NCI-H2081 (cell line): ENCODE data around the gene SEPTIN1.
"Not testable (repeated sequence)": the region's sequence is repeated elsewhere in the genome, so short reads cannot be mapped to it uniquely, and the experiment has no call there.

Experiments used
- DNase-seq, 2 experiments: peaks; one replicate each; lab custom pipeline; 2025; lab: John Stamatoyannopoulos, UW

The SEPTIN1 gene

GRCh38 chr16:30401768-30402425 lies 19.5 kb upstream of the SEPTIN1 start:
- DNase-seq = no peak

DNA sequence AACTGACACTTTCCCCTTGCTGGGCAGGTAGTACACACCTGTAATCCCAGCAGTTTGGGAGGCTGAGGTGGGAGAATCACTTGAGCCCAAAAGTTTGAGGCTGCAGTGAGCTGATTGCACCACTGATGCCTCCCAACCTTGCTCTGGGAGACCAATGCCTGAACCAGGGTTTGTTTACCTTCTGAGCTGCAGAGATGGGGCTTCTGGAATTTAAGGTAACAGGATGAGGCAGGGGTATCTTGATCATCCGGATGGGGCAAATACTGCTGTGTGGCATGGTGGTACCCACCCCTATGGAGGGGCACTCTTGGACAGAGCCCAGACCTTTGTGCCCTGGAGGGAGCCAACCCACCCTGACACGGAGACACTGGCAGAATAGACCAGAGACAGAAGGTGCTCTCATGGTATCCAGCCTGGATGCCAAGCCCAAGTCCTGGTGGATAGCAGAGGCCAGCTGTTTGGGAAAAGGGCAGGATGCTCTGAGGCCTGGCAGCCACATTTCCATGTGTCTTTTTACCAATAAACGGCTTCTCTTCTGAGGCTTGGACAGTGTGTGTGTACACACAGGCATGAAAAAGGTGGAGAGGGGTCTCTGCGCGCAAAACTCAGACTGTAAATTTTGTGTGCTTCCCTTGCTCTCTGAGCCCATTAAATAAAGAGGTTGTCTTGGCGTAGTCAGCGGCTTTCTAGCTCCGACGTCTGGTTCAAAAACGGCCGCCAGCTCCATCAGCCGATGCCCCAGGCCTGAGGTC lies 17.2 kb upstream of the SEPTIN1 start:
- DNase-seq = no peak

DNA sequence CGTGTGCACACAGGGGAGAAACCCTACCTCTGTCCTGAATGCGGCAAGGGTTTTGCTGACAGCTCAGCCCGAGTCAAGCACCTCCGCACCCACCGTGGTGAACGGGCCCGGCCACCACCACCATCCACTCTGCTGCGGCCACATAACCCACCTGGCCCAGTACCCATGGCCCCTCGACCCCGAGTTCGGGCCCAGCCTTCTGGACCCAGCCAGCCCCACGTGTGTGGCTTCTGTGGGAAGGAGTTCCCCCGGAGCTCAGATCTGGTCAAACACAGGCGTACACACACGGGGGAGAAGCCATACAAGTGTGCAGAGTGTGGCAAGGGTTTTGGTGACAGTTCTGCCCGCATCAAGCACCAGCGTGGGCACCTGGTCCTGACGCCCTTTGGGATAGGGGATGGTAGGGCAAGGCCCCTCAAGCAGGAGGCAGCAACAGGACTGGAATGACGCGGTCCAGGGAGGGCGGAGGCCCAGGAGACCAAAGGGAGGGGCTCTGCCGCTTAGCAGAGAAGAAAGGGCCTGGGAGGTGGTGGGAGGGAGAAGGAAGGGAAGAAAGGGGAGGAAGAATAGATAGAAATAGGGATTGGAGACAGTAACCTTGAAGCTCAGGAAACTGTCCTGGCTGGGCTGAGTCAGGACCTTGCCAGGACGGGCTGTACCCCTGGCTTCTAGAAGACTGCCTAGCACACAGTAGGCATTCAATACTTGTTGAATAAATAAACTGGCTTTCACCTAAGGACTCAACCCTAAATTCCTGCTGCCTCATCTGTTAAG lies 16.5 kb upstream of the SEPTIN1 start:
- DNase-seq = no peak

GRCh38 chr16:30397776-30398660 lies 15.7 kb upstream of the SEPTIN1 start:
- no peak for DNase-seq

DNA sequence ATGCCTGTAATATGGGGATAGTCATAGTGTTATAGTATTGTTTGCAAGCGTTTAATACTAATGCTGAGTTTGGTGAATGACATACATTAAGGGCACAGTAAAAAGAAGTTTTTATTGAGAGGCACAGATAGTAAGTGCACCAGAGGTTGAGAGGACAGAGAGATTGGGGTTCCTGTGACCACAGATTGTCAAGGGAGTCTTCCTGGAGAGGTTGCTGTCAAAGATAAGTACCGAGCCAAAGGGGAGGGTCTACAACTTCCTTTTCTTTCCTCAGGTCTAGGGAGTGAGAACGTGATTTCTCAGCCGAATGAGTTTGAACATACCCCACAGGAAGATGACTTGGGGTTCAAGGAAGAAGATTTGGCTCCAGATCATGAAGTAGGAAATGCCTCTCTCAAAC lies 14.7 kb upstream of the SEPTIN1 start:
- no peak for DNase-seq

- not testable (repeated sequence) for DNase-seq
Measured at GRCh38 chr16:30396627-30397026, 14.3 kb upstream of the SEPTIN1 start.

- DNase-seq = peak; percentile 11 to 20
Measured at GRCh38 chr16:30395992-30396585, 13.7 kb upstream of the SEPTIN1 start.

DNA sequence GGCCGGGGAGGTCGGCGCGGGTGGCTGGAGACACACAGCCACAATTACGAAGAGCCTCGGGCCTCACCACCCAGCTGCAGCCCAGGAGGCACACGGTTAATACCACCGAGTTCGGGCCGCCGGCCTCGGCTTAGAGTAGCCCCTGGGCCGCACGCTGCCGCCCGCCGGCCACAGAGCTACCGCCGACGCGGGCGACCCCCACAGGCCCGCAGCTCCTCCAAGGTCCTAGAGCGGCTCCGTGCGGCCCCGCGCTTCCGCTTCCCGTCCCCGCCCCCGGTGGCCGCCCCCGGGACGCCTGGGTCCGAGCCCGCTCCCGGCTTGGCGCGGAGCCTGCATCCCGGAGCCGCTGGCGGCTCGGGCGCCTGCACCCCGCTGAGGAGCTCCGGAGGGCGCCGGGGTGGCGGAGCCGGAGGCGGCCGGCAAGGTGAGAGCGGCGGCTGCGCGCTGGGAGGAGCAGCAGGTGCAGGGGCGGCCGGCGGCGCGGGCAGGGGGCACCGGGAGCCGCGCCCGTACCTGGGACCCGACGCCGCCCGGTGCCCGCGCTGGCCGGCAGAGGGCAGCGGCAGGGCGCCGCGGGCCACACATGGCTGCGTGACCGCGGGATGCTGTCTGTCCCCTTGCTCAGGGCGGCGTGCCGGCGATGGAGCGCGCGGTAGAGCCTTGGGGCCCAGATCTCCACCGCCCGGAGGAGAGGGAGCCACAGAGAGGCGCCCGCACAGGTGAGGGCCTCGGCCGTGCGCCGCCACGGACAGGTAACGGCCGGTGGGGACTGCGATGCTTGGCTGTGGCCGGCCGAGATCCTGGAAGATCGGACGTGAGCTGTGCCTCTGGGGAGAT lies 13.0 kb upstream of the SEPTIN1 start, which contains the start of gene ZNF48:
ZNF48 (plus strand) TSS at position 266 of the 837 bp plus-strand sequence; CDS start at position 641, 375 bp downstream.
- DNase-seq = peak; percentile 78 to 83

DNA sequence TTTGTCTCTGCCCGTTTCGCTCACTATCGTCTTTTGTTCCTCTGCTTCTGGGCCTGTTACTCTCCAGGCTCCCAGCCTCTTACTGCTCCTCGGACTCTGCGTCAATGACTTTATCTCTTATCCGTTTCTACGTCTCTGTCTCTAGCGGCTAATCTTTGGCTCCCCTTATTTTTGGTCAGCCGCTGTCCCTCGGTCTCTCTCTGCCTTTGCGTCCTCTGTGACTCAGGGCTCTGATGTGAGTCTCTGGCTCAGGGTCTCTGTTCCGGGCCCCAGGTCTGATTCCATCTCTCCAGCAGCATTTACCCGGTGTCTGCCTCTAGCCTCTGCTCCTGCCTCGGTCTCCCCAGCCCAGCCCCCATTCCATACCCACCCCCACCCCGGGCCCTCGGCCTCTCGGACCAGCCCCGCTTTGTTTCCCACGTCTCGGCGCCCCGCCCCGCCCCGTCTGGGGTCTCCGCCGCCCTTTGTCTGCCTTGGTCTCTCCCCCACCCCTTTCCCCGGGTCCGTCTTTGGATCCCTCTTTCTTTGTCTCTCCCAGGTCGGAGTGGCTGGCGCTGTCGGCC lies 12.3 kb upstream of the SEPTIN1 start:
- DNase-seq = no peak

DNA sequence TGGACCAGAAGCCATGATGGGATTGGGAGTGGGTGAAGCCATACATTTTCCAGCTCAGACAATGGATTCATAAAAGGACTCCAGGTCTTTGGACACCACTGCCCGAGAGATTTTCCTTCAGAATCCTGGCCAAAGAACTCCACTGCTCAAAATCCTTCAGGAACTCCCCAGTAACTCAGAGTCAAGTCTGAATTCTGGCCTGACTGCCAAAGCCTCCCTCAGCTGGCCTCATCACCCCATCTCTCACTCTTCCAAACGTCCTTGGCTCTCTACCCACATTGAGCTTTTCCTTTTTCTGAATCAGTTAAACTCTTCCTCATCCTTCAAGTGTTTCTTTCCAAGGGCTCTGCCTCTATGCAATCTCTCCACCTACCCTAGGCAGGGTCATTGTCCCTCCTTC lies 1.2 kb upstream of the SEPTIN1 start:
- no peak for DNase-seq

DNA sequence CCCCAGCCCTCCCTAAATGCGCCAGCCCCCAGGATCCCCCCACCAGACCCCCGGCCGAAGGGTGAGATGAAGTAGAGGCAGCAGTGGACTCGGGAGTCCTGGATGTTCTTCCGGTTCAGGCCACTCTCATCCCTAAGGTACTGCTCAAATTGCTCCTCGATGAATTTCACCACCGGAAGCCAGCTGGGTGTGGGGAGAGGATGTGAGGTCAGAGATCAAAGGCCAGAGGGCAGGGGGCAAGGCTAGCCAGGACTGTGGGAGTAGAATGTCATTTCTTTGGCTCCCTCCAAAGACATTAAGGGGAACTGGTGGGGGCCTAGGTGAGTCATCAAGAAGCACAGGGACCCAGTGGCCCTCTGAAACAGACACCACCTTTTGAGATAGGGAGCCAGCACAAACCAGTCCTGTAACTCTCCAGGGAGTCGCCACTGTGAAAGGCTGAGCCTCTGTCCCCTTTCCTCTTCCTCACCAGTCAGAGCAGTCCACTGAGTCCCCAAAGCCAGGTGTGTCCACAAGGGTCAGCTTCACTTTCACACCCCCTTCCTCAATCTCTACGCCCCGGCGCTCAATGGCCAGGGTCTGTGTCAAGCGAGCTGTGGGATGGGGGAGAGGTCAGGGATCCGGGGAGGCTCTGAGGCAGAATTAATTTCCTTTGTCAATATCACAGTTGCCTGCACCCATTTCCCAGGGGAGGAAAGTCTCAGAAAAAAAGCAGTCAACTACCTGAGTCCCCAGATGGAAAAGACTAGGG lies 895 bp downstream of the SEPTIN1 start:
- no peak for DNase-seq

DNA sequence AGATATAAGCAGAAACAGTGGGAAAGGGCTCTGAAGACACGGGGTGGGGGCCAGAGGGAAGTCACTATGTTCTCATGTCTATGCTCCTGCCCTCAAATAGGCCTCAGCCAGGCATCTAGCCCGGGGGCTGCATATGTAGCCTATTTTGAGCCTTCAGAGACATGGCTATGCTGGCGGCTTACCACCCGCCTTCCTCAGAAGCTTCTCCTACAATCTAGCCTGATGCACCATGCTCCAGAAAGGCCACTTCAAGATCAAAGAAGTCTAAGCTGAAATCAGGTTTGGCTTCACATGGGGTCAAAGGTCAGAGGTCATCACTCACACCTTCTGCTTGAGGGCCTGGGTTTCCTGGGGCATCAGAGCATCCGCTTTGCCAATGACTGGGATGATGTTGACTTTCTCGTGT lies 1.6 kb downstream of the SEPTIN1 start:
- no peak for DNase-seq

DNA sequence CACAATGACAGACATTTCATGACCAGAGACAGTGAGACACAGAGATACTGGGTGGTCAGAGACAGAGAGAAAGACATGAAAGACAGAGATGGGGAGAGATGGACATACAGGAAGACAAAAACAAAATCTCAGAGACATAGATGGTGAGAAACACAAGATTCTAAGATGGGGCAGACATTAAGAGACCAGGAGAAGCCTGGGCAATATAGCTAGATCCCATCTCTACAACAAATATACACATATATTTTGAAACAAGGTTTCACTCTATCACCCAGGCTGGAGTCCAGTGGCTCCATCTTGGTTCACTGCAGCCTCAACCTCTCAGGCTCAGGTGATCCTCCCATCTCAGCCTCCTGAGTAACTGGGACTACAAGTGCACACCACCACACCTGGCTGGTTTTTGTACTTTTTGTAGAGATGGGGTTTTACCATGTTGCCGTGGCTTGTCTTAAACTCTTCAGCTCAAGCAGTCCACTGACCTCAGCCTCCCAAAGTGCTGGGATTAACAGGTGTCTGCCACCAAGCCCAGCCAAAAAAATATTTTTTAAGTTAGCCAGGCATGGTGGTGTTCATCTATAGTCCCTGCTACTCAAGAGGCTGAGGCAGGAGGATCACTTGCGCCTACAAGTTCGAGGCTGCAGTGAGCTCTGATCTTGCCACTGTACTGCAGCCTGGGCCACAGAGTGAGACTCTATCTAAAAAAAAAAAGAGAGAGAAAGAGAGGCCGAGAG lies 2.1 kb downstream of the SEPTIN1 start:
- no peak for DNase-seq

DNA sequence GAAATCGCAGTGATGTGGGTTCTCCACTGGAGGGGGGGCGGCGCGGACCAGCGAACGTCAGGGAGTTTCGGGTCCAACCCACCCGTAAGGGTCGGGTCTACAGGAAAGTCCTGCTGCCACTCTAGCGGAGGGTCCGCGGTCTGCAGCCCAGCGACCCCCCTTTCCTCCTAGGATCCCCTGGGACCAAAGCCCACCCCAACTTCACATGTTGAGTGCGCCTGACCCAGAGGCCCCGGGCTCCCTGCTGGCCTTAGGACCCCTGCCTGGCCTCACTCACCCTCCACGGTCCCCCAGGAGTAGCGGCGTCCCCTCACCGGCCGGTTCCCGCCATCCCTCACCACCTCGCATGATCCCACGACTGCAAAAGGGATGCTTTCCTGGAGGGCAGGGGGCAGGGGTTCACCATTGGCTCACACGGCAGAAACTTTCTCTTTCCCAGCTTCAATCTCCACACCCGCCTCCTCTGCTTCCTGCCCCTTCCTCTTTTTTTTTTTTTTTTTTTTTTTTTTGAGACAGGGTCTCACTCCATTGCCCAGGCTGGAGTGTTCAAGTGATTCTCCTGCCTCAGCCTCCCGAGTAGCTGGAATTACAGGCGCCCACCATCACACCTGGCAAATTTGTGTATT lies 3.1 kb downstream of the SEPTIN1 start:
- no peak for DNase-seq

- DNase-seq = peak; percentile 92 to 95
Measured at GRCh38 chr16:30378236-30379157, 3.9 kb downstream of the SEPTIN1 start.

GRCh38 chr16:30377812-30378235 lies 4.5 kb downstream of the SEPTIN1 start:
- peak; percentile 75 to 80 for DNase-seq
